B cell (primary cell): ENCODE data around the gene LHPP.

ENCODE experiments used
- CTCF ChIP-seq: fragments of 200-600 bp; IDR thresholded peaks from one replicate; pipeline ENCODE4 v1.8.0; 2022; ENCODE audit warnings: antibody characterized with exemption, mild to moderate bottlenecking
- EZH2 ChIP-seq: IDR thresholded peaks from 2 replicates; pipeline ENCODE4 v1.6.1; 2012; ENCODE audit warnings: borderline replicate concordance, low read depth, mild to moderate bottlenecking, moderate library complexity, low read length; ENCODE audit not compliant: insufficient read depth, poor library complexity, severe bottlenecking

DNA sequence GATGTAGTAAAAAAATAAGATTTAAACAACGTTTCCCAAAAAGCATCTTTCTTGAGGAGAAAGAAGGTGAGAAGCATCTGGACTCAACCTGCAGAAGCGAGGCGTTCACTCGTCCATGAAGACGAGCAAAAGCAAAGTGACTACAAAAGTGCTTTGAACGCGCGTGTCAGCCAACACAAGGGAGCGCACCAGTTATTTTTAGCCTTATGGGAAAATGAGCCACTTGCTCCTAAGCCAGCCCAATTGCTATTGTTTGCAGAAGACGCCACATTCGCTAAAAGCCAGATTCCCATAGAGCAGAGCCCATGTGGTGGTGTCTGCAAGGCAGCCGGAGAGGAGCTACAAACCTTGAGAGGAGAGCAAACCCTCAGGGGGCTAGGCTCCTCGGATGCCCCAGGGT is 160.0 kb downstream of the LHPP start:
- TF ChIP-seq CTCF: no peak
- TF ChIP-seq EZH2: no peak
